GM10248 (cell line): ENCODE measurements around the gene STAG1.

ENCODE experiments used
- CTCF ChIA-PET: fragments of 300-600 bp; sonication (Branson Sonifier 250); formaldehyde crosslinking; extraction: SDS; loops from one replicate; lab custom pipeline; 2021; ENCODE audit warnings: antibody characterized with exemption; lab: Yijun Ruan, JAX
- POLR2A ChIA-PET: fragments of 350-650 bp; sonication (Branson Sonifier 250); formaldehyde crosslinking; extraction: SDS; loops from one replicate; lab custom pipeline; 2020; ENCODE audit warnings: antibody characterized with exemption; lab: Yijun Ruan, JAX
- DNase-seq: peaks from one replicate; pipeline ENCODE4 v3.0.0; 2012; ENCODE audit errors: extremely low spot score
- TF ChIP-seq, protein P1 (sequence below): IDR thresholded peaks from 2 replicates; pipeline ENCODE4 v1.5.1; 2012; ENCODE audit warnings: mild to moderate bottlenecking, low read depth; ENCODE audit errors: extremely low read depth, missing control alignments, control extremely low read depth

Gene STAG1

GRCh38 chr3:136293279-136293678, 458.9 kb downstream of the STAG1 start:
- TF ChIP-seq, protein P1, sequence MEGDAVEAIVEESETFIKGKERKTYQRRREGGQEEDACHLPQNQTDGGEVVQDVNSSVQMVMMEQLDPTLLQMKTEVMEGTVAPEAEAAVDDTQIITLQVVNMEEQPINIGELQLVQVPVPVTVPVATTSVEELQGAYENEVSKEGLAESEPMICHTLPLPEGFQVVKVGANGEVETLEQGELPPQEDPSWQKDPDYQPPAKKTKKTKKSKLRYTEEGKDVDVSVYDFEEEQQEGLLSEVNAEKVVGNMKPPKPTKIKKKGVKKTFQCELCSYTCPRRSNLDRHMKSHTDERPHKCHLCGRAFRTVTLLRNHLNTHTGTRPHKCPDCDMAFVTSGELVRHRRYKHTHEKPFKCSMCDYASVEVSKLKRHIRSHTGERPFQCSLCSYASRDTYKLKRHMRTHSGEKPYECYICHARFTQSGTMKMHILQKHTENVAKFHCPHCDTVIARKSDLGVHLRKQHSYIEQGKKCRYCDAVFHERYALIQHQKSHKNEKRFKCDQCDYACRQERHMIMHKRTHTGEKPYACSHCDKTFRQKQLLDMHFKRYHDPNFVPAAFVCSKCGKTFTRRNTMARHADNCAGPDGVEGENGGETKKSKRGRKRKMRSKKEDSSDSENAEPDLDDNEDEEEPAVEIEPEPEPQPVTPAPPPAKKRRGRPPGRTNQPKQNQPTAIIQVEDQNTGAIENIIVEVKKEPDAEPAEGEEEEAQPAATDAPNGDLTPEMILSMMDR = no peak
- POLR2A ChIA-PET = no interaction called here
- CTCF ChIA-PET = interaction anchor here (0.9 to 2.7 kb wide), 4 partner anchors 18 to 42 kb away, joined by 4 to 12 read pairs (median 4); no protein-coding TSS in a partner anchor
- DNase-seq = no peak

GRCh38 chr3:136292500-136292899, 459.7 kb downstream of the STAG1 start:
- ChIA-PET POLR2A (no interaction called here), CTCF (interaction anchor here (1.9 to 2.7 kb wide), 2 partner anchors 17 to 42 kb away, joined by 4 to 12 read pairs; no protein-coding TSS in a partner anchor)
- no peak for DNase-seq
- TF ChIP-seq, protein P1 = no peak

DNA sequence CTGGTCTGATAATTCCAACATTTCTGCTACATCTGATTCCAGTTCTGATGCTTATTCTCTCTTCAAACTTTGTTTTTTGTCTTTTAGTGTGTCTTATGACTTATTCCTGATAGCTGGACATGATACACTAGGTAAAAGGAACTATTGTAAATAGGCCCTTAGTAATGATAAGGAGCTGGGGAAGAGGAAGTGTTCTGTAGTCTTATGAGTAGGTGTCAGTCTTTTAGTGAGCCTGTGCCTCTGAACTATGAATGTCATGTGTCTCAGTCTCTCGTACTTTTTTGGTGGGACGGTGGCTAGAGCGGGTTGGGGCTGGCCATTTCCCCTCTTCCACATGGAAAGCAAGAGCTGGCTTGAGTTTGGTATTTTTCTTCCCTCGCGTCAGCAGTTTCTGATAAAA, 460.9 kb downstream of the STAG1 start:
- ChIA-PET POLR2A (no interaction called here), CTCF (interaction anchor here (0.7 to 1.4 kb wide), 3 partner anchors 9 to 461 kb away, joined by 3 to 5 read pairs (median 4); partner anchors contain the start of gene STAG1)
- TF ChIP-seq, protein P1 = no peak
- DNase-seq = no peak
